Activated CD4-positive, alpha-beta T cell treated with anti-CD3 and anti-CD28 coated beads, Interleukin-2, amount 50 U/mL, for 16 hours (primary cell): ENCODE results near the gene ARSI.

ENCODE experiments used
- DNase-seq: peaks from one replicate; pipeline ENCODE4 v3.0.0-alpha.2; 2020

The ARSI gene

DNA sequence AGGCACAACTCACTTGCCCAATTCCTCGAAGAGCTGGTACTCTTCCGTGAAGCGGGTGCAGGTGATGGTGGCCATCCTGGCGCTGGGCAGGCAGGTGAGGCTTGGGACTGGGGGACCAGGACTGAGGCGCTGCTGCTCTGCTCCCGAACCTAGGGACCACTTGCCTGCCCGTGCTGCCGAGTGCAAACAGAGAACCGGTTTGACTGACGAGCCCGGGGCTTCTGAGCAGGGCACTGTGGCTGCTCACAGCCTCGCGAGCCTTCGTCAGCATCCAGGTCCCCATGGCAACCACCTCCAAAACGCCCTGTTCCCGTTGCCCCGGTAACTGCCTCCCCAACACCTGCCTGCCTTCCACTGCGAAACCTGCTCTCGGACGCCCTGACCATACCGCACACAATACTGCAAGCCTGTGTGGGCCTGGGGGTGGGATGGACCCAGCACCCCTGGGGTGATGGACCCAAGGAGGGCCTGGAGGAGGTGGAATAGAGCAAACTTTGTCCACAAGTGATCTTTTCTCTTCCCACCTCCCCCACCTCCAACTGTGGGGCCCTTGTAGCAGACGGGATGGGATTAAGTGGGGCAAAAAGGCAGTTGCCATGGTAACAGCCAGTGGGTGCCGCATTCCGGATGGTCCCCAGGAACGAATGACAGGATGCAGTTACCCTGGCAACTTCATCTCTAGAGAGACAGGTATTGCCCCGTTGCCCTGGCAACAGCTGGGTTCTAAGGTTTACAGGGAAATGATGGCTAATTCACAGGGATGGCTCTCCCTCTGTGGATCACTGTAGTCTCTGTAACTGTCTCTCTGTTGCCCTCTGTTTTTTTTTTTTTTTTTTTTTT lies 12.9 kb downstream of the ARSI start, which contains the start of gene CAMK2A:
CAMK2A (minus strand) TSS at position 223 of the 840 bp plus-strand sequence; CDS start at position 75, 148 bp downstream.
- no peak for DNase-seq

- DNase-seq = no peak
Observed at GRCh38 chr5:150288791-150289190, 13.9 kb downstream of the ARSI start.

DNA sequence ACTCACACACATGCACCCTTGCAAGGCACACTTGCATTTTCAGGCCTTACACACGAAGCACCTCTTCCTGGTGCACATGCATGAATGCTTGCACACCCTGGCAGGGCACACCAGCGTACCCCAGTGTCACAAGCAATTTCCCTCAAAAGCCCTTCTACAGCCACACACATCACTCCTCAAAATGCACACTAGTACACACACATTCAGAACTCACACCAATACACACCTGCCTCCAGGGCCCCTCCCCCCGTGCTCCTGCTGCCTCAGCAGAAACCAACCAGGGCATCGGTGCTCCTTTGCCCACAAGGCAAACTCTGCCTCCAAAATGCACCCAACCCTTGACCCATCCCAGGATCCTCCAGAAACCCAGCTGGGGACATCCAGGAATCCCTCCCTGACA lies 14.3 kb downstream of the ARSI start:
- DNase-seq = no peak

DNA sequence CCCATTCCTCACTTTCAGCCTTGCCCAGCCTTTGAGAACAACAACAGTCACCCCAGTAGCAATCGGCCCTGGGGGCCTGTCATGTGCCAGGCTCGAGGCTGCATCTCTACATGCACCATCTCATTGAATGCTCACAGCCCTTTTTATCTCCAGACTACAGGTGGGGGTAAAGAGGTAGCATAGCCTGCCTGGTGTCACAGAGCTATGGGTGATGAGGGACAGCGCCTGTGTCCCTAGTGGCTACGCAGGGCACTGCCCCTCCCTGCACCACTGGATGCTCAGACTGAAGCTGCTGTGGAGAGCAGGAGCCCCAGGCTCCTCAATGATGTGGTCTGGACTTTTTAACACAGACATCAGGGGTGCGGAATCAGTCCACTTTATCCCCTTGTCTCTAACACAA lies 15.9 kb downstream of the ARSI start:
- no peak for DNase-seq

DNA sequence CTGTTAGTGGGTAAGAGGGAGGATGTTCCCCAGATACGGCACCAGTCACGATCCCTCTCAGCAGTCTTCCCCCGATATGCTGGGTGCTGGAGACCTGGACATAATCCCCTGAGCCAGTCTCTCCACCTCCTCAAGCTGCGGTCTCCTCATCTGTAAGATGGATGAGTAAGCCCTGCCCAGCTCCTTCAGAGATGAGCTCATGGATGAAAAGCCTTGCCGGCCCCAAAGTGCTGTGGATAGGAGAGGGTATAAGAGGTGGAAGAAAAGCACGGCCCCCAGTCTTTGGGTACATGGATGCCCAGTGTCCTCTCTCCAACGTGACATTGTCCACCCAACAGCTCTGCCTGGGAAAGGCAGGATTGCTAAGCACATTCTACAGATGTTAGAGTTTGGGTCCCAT lies 17.6 kb downstream of the ARSI start:
- DNase-seq = no peak

DNA sequence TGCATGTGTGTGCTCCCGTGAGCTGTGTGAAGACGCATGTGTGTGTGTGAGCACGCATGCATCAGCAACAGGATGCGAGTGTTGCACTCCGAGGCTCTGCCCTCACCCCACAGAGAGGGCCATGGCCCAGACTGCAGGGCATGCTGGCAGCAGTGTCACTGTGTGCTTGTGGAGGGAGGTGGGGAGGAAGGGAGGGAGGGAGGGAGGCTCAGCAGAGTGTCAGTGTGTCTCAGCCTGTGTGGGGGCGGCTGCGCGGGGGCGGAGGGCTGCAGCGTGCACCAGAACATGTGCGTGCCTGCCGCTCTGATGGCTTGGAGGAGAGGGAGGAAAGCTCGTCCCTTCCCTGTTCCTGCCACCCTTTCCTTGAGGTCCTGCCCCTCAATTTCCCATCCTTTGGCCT lies 18.4 kb downstream of the ARSI start:
- no peak for DNase-seq

GRCh38 chr5:150283904-150284303 lies 18.8 kb downstream of the ARSI start:
- DNase-seq = no peak

DNA sequence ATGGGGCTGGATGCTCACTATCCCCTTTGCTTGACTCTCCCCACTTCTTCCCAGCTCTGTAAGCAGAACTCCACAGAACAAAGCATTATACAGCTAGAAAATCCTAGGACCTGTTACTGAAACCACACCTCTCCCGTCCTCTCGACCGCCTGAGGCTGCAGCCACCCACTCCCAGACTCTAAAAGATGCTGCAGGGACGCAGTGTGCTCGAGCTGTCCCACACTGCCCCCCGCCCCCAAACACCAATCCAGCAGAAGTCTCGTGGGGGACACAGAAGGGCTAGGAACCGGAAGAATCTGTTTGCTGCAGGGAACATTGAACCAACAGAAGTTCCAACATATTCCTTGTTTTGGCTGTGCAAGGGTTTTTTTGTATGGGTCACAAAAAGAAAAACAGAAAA lies 20.7 kb downstream of the ARSI start:
- DNase-seq = no peak

GRCh38 chr5:150279330-150280020 lies 23.2 kb downstream of the ARSI start:
- no peak for DNase-seq

DNA sequence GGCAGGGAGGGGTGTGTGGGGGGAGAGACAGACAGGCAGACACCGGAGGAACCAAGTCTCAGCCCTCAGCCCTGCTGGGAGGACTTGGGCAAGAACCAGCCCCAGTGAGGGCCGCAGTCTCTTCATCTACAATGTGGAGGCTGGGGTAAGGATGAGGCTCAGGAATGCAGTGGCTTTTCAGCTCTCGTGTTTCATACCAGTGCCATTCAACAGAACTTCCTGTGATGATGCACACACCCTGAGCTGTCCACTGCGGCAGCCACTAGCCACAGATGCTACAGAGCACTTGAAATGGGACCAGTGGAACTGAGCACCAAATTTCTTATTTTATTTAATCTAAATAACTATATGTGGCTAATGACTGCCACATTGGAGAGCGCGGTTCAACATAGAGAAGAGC lies 23.8 kb downstream of the ARSI start:
- no peak for DNase-seq

DNA sequence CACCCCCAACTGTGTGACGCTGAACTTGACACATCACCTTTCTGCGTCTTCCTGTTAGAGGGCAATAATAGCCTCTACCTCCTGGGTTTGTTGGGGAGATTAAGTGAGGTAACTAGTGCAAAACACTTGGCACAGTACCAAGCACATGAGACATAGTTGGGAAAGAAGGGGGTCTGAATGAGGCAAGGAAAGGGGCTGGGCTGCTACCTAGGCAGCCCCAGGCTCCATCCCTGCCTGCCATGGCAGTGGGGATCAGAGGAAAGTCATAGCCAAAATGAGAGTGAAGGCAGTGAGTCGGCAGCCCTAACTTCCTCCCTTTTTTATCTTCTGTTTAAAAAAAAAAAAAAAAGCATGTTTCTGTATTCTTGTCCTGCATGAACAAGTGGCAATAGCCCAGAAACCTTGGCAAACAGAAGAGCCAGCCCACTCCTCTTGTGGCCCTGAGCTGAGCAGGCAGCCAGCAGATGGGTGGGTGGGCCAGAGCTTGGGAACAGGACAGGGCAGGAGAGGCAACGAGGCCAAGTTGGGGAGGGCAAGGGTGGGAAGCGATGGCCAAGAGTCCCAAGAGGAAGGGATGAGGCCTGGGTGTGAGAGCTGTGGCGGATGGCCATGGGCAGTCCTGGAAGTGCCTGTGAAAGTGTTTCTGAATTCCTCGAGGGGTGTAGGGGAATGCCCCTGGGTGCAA lies 24.5 kb downstream of the ARSI start:
- no peak for DNase-seq

DNA sequence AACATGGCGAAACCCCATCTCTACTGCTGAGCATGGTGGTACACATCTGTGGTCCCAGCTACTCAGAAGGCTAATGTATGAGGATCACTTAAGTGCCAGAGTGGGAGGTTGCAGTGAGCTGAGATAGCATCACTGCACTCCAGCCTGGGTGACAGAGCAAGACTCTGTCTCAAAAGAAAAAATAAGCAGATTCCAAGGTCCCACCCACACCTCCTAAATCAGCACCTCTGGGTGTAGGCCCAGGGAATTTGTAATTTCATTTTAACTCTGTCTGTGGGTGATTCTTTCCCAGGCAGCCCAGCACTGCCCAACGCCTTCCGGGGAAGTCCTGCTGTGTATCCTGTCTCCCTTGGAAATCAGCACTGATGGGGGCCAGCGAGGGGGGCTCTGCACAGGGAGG lies 25.7 kb downstream of the ARSI start:
- DNase-seq = no peak

- no peak for DNase-seq
Observed at GRCh38 chr5:150274811-150275210, 27.9 kb downstream of the ARSI start.

DNA sequence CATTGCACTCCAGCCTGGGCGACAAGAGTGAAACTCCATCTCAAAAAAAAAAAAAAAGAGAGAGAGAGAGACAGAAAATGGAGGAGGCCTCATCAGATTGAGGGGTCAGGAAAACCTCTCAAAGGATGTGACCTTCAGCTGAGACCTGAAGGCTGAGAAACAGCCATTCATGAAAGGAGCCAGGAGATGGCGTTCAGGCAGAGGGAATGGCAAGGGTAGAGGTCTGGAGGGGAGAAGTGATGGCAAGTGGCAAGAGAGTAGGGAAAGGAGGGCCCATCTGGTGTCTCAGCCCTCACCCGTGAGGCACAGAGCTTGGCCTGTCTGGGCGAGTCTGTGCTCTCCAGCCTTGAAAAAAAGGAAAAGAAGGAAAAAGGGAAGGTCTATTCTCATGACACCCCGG lies 30.2 kb downstream of the ARSI start:
- DNase-seq = no peak

DNA sequence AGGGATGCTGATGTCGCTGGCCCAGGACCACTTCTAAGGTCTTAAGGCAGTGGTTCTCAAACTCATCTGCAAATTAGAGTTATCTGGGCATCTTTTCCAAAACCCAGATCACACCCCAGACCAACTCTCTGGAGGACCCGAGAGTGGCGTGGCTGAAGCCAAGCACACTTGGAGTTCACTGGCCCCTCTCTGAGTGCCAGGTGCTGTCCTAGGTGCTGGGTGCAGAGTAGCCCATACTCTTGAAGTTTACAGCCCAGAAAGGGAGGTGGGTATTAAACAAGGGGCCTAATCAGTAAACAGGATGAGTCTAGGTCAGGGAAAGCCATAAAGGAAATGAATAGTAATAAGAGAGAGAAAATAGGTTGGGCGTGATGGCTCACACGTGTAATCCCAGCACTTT lies 30.8 kb downstream of the ARSI start:
- no peak for DNase-seq

DNA sequence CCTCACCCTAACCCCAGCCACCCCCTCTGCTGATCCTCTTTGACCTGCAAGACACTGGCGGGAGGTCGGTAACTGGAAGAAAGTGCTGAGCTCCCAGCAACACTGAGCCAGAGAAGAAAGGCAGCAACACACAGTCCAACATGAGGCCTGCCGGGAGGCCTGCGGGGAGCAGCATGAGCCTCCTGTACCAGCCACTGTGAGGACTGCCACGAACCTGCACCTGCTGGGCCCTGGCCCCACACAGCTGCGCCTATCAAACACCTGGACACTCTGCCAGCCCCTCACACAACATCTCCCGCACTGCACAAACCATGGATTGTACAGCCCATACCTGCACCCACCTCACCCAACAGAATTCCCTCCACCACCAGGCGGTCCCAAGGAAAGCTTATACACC lies 31.4 kb downstream of the ARSI start:
- DNase-seq = no peak

DNA sequence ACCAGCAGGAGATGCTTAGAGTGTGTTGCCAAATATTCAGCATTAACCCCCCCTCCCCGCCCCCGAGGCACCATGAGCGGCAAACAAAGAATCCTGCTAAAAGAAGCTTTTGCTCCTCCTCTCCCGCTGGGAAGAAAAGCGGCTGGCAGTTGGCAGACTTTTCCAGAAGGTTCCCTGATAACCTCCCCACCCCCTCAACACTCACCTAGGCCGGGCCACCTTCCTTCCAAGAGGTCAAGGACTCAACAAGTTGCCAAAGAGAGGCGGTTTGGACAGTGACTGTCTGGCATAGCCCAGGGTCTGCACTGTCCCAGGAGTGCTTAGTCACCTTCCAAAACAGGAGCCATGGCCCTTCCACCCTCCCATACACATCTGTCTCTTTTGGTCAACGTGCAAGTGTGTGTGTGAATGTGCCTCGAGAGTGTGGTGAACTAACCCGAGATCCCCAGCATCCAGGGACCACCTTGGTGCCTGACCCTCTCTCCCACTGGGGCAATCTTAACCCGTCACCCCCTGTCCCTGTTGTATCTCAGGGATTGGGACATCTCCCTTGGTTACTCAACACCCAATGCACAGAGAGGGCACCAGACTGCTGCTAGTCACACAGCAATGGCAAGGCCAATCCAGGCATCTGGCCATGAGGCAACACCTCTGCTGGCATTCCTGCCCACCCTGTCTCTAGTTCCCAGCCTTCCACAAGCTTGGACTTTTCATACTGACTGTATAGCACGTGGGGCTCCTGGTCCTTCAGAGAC lies 32.0 kb downstream of the ARSI start:
- no peak for DNase-seq

DNA sequence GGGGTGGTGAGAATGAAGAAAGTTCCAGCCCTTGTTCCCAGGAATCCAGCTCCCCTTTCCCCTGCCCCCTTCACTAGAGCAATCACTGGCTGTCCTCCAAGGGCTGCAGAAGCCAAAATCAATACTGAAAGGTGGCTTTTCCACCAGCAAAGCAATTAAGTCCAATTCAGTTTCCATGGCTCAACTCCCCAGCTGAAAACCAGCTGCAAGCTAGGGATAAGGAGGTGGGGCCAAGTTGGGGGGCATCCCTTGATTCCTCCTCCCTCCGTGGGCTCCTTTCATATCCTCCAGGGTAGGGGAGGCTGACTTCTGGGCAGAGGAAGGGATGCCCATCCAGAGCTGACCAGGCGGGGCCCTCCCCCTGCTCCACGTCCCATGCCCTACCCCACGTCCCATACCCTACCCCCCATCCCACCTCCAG lies 35.8 kb downstream of the ARSI start:
- DNase-seq = no peak

DNA sequence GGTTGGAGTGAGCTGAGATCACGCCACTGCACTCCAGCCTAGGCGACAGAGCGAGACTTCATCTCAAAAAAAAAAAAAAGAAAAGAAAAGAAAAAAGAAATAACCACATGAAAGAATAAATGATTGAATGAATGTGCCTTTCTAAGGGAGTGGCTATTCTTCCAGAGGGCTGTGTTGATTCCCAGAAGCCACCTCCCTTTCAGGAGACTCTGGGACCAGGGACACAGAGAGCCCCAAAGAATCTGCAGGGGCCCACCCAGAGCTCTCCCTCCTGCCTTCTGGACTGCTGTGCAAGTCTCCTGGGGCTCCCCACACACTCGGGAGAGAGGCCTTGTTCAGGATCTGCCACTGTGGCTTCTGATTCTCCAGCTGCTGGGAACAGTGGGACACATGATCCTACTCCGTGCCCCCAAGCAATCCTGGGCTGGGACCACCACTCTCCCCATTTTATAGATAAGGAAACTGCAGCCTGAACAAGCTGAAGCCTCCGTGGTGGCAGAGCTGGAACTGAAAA lies 36.8 kb downstream of the ARSI start:
- DNase-seq = no peak

- DNase-seq = no peak
Observed at GRCh38 chr5:150264667-150265603, 37.8 kb downstream of the ARSI start.

DNA sequence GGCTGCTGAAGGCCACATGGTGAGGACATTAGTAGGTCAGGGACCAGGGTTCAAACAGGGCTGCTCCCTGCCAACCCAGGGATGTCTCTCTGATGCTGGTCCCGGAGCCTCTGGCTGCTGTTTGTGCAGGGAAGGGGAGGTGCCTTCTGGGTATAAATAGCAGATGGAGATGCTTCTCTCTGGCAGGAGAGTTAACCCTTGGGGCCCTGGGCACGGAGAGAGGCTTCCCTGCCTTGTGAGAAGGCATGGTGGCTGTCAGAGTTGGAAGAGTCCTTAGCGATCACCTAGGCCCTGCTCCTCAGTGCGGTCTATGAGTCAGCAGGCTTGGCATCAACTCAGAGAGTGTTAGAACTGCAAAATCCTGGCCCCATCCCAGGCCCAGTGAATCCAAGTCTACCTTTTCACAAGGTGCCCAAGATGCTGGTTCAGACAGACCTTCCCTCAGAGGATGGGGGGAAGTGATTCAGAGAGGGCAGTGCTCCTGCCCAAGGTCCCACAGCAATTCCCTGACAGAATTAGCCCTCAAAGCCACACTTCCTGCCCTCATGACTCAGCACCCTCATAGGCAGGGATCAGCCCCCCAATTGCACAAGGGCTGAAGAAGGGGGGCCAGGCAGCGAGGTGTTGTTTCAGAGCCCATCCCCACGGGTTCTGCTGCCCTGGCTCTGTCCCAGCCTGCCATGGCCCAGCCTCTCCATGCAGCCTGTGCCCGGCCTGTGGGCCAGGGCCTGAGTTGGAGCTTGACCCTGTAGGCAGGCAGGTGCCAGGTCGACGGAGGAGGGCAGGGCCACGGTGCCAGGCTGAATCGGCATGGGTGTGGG lies 38.7 kb downstream of the ARSI start:
- DNase-seq = no peak
